IPS-11a (cell line): ENCODE data around the gene PRDM16.

Experiments used
- H3K4me3 ChIP-seq: one replicate; pipeline ENCODE4 v1.5.1; 2013; ENCODE audit warnings: low read depth, low read length, control low read depth

The PRDM16 gene

GRCh38 chr1:3176028-3176427, 107.0 kb downstream of the PRDM16 start:
- no peak overlapping the region for H3K4me3 ChIP-seq

- no peak overlapping the region for H3K4me3 ChIP-seq
Observed at GRCh38 chr1:3176820-3177219, 107.8 kb downstream of the PRDM16 start.

GRCh38 chr1:3178279-3178678, 109.3 kb downstream of the PRDM16 start:
- no peak overlapping the region for H3K4me3 ChIP-seq

- no peak overlapping the region for H3K4me3 ChIP-seq
Observed at GRCh38 chr1:3179471-3179870, 110.5 kb downstream of the PRDM16 start.

- H3K4me3 ChIP-seq: no peak overlapping the region
Observed at GRCh38 chr1:3180915-3181314, 111.9 kb downstream of the PRDM16 start.

GRCh38 chr1:3181956-3182355, 113.0 kb downstream of the PRDM16 start:
- no peak overlapping the region for H3K4me3 ChIP-seq

GRCh38 chr1:3183411-3183810, 114.4 kb downstream of the PRDM16 start:
- no peak overlapping the region for H3K4me3 ChIP-seq

GRCh38 chr1:3183813-3184212, 114.8 kb downstream of the PRDM16 start:
- no peak overlapping the region for H3K4me3 ChIP-seq

- no peak overlapping the region for H3K4me3 ChIP-seq
Observed at GRCh38 chr1:3184666-3185065, 115.7 kb downstream of the PRDM16 start.

GRCh38 chr1:3185896-3186525, 117.0 kb downstream of the PRDM16 start:
- H3K4me3 ChIP-seq: no peak overlapping the region

GRCh38 chr1:3186526-3186921, 117.5 kb downstream of the PRDM16 start:
- H3K4me3 ChIP-seq: no peak overlapping the region

- no peak overlapping the region for H3K4me3 ChIP-seq
Observed at GRCh38 chr1:3187415-3188149, 118.6 kb downstream of the PRDM16 start.

GRCh38 chr1:3188150-3188971, 119.4 kb downstream of the PRDM16 start:
- H3K4me3 ChIP-seq: no peak overlapping the region

GRCh38 chr1:3190256-3191041, 121.4 kb downstream of the PRDM16 start:
- no peak overlapping the region for H3K4me3 ChIP-seq

GRCh38 chr1:3192361-3192760, 123.4 kb downstream of the PRDM16 start:
- H3K4me3 ChIP-seq: no peak overlapping the region

- no peak overlapping the region for H3K4me3 ChIP-seq
Observed at GRCh38 chr1:3192825-3193224, 123.8 kb downstream of the PRDM16 start.

GRCh38 chr1:3193811-3194210, 124.8 kb downstream of the PRDM16 start:
- no peak overlapping the region for H3K4me3 ChIP-seq

- H3K4me3 ChIP-seq: no peak overlapping the region
Observed at GRCh38 chr1:3194760-3195479, 125.9 kb downstream of the PRDM16 start.

- H3K4me3 ChIP-seq: no peak overlapping the region
Observed at GRCh38 chr1:3195480-3195815, 126.4 kb downstream of the PRDM16 start.

- no peak overlapping the region for H3K4me3 ChIP-seq
Observed at GRCh38 chr1:3195966-3196515, 127.0 kb downstream of the PRDM16 start.
